Right atrium auricular region (tissue), 2 donors: ENCODE results near the gene LAMA2. TPM values are rescaled to one million over a fixed set of nuclear protein-coding genes. Genes with fewer than 3 reads are reported as not detected.

ENCODE experiments used
- DNase-seq: peaks from one replicate; pipeline ENCODE4 v3.0.0-alpha.2; 2019; ENCODE audit warnings: low spot score
- H3K27ac ChIP-seq, 2 donors: fragments of 200-600 bp; sonication (generic); 1 replicate in 1 of 2; 2 replicates in 1 of 2; pipeline ENCODE4 v1.5.1; 2016 to 2019
- H3K27me3 ChIP-seq, 2 donors: fragments of 200-600 bp; sonication (generic); one replicate each; pipeline versions ENCODE4 v1.5.1 to v1.6.0; 2017 to 2019
- H3K36me3 ChIP-seq: fragments of 200-600 bp; sonication (generic); one replicate; pipeline ENCODE4 v1.5.1; 2016
- H3K4me1 ChIP-seq, 2 donors: fragments of 200-600 bp; sonication (generic); one replicate each; pipeline versions ENCODE4 v1.5.1 to v1.6.0; 2017 to 2019
- H3K4me3 ChIP-seq, 2 donors: fragments of 200-600 bp; sonication (generic); 1 replicate in 1 of 2; 2 replicates in 1 of 2; pipeline ENCODE4 v1.5.1; 2017 to 2019; ENCODE audit warnings: mild to moderate bottlenecking in 1 of 2, moderate library complexity in 1 of 2
- H3K9me3 ChIP-seq, 2 donors: fragments of 200-600 bp; sonication (generic); one replicate each; pipeline ENCODE4 v1.5.1; 2019
- CTCF ChIP-seq, 2 donors: fragments of 200-600 bp; sonication (generic); IDR thresholded peaks; one replicate each; pipeline ENCODE4 v1.5.1; 2019; ENCODE audit warnings: antibody characterized with exemption in 2 of 2
- total RNA-seq, 2 donors: library from RNA; depleted of rRNA; stranded (reverse); fragments of >200 nt; gene quantifications; one replicate each; pipeline ENCODE4 v1.1.0, GENCODE V29; 2016

LAMA2 gene
- total RNA-seq, 2 donors from 2014 or later: 150 to 166 TPM

GRCh38 chr6:129429956-129430355, 547.0 kb downstream of the LAMA2 start:
- Histone ChIP-seq H3K9me3 (no peaks in the 10 kb centered on the region), H3K4me3 (no peak overlapping the region), H3K27ac (no peak overlapping the region), H3K27me3 (no peaks in the 10 kb centered on the region), H3K36me3 (peaks cover 30% of the 10 kb centered on the region), H3K4me1 (no peaks in the 10 kb centered on the region)
- DNase-seq: no peak
- TF ChIP-seq CTCF (IDR thresholded peaks at IDR 0.05): no peak

- no peak for DNase-seq
Measured at GRCh38 chr6:129432738-129433137, 549.8 kb downstream of the LAMA2 start.

GRCh38 chr6:129434091-129434490, 551.2 kb downstream of the LAMA2 start:
- H3K9me3 ChIP-seq: no peaks in the 10 kb centered on the region
- H3K4me1 ChIP-seq: peaks cover 0 to 2% of the 10 kb centered on the region in 2 donors
- H3K27ac ChIP-seq: no peak overlapping the region
- peaks cover 12% of the 10 kb centered on the region for H3K36me3 ChIP-seq
- DNase-seq: no peak
- H3K27me3 ChIP-seq: no peaks in the 10 kb centered on the region
- H3K4me3 ChIP-seq: no peak overlapping the region
- no peak for TF ChIP-seq CTCF (IDR thresholded peaks at IDR 0.05)

More at GRCh38 chr6:129432738-129433137, 549.8 kb downstream of the LAMA2 start:
- H3K36me3 ChIP-seq: peaks cover 22% of the 10 kb centered on the region
- peak in 1 of 2 donors; percentile 20 for TF ChIP-seq CTCF (IDR thresholded peaks at IDR 0.05)
- no peak overlapping the region for H3K4me3 ChIP-seq
- no peak overlapping the region for H3K27ac ChIP-seq
- H3K27me3 ChIP-seq: no peaks in the 10 kb centered on the region
- no peaks in the 10 kb centered on the region for H3K4me1 ChIP-seq
- H3K9me3 ChIP-seq: no peaks in the 10 kb centered on the region

- no peak for TF ChIP-seq CTCF (IDR thresholded peaks at IDR 0.05)
- DNase-seq: no peak
- H3K4me3 ChIP-seq: no peak overlapping the region
- peaks cover 9% of the 10 kb centered on the region for H3K36me3 ChIP-seq
- no peaks in the 10 kb centered on the region for H3K9me3 ChIP-seq
- no peaks in the 10 kb centered on the region for H3K27me3 ChIP-seq
- peaks cover 0 to 16% of the 10 kb centered on the region in 2 donors for H3K4me1 ChIP-seq
- H3K27ac ChIP-seq: peak overlapping the region; percentile 11 to 62
Measured at GRCh38 chr6:129440691-129441090, 557.8 kb downstream of the LAMA2 start.

- Histone ChIP-seq H3K4me1 (peaks cover 0 to 11% of the 10 kb centered on the region in 2 donors), H3K9me3 (no peaks in the 10 kb centered on the region), H3K4me3 (no peak overlapping the region), H3K27ac (no peak overlapping the region), H3K27me3 (no peaks in the 10 kb centered on the region), H3K36me3 (peaks cover 8% of the 10 kb centered on the region)
- DNase-seq: no peak
- TF ChIP-seq CTCF (IDR thresholded peaks at IDR 0.05): no peak
Measured at GRCh38 chr6:129444683-129445082, 561.7 kb downstream of the LAMA2 start.
